Measurements from ENCODE around the gene KRT10.

The KRT10 gene

DNA sequence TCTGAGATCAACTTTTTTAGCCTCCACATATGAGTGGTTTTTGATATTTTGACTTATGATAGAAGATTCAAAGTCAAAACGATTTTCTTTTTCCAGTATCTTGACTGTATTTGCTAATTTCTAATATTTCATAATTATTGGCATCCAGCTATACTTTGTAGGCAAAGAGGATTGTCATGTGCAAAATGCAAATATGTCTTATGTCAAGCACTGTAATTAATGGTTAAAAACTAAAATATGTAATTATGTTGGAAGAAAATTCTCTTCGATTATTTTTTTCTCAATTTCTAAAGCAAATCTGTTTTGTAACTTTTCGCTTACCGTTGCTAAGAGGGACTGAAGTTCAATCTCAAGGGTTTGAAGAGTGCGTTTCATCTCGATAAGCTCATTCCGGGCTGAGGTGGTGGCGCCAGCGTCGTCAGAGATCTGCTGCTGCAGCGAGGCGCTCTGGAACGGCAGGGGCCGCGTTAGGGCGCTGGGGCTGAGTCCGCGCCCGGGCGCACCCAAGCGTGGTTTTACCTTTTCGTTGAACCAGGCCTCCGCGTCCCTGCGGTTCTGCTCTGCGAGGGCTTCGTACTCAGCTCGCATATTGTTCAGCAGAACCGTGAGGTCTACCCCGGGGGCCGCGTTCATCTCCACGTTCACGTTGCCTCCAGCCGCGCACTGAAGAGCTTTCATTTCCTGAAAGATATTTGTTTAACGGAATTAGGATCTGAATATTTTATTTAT, 43.1 kb downstream of the KRT10 start:
- Histone ChIP-seq H3K9ac (ENCODE audit: low read depth, low read length) (no peak overlapping the region), H3K4me3 (ENCODE audit: low read length) (no peak overlapping the region), H3K36me3 (ENCODE audit: insufficient read depth, low read length) (no peaks in the 10 kb centered on the region), H3K27ac (ENCODE audit: low read depth, low read length) (no peak overlapping the region), H3K4me1 (ENCODE audit: insufficient read depth, low read length) (no peaks in the 10 kb centered on the region), H3K27me3 (ENCODE audit: insufficient read depth, low read length) (peaks cover 26% of the 10 kb centered on the region), H3K9me3 (ENCODE audit: insufficient read depth, low read depth, low read length) (no peaks in the 10 kb centered on the region)
- 84% methylated on average over 36 of the region's 37 CpGs for WGBS

DNA sequence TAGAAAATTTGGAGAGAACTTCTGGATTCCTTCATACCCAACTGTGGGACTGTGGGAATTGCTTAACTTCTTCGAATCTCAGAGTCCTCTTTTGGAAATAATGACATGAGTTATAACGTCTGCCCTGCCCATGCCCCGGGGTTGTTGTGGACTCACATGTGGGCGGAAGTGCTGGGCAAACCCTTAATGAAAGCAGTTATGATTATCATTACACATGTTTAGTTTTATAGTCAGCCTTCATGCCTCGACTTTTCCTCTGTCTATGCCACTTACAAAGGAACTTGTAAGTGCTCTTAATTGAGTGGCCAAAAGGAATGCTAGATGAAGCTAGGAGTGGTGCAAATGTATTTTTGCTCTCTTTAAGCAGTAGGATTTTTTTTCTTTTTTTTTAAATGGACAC, 44.0 kb downstream of the KRT10 start:
- no peak overlapping the region for H3K9ac ChIP-seq (ENCODE audit: low read depth, low read length)
- WGBS = 95% methylated on average over 4 of the region's 5 CpGs
- no peaks in the 10 kb centered on the region for H3K36me3 ChIP-seq (ENCODE audit: insufficient read depth, low read length)
- no peak overlapping the region for H3K4me3 ChIP-seq (ENCODE audit: low read length)
- no peaks in the 10 kb centered on the region for H3K9me3 ChIP-seq (ENCODE audit: insufficient read depth, low read depth, low read length)
- H3K27ac ChIP-seq (ENCODE audit: low read depth, low read length) = no peak overlapping the region
- H3K4me1 ChIP-seq (ENCODE audit: insufficient read depth, low read length) = no peaks in the 10 kb centered on the region
- H3K27me3 ChIP-seq (ENCODE audit: insufficient read depth, low read length) = peaks cover 26% of the 10 kb centered on the region

DNA sequence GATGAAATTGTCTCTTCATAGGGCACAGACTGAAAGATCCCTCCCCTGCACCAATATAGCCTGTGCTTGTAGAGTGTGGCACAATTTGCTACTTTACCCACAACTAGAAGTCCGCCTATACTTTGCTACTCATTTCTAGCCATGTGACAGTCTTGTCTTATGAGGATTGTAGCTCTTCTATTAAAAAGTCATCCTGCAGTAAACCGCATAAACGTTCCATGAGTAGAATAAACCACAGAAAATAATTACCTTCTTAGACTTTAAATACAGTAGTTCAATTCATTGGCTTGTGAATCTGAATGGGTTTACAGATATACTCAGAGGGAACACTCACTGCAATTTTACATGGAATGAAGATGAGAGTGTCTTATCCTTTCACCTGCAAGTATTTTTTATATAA, 44.4 kb downstream of the KRT10 start:
- Histone ChIP-seq H3K27ac (ENCODE audit: low read depth, low read length) (no peak overlapping the region), H3K27me3 (ENCODE audit: insufficient read depth, low read length) (peaks cover 26% of the 10 kb centered on the region), H3K9me3 (ENCODE audit: insufficient read depth, low read depth, low read length) (no peaks in the 10 kb centered on the region), H3K4me3 (ENCODE audit: low read length) (no peak overlapping the region), H3K36me3 (ENCODE audit: insufficient read depth, low read length) (no peaks in the 10 kb centered on the region), H3K9ac (ENCODE audit: low read depth, low read length) (no peak overlapping the region), H3K4me1 (ENCODE audit: insufficient read depth, low read length) (no peaks in the 10 kb centered on the region)
- WGBS = 100% methylated on average over 1 of the region's 3 CpGs

DNA sequence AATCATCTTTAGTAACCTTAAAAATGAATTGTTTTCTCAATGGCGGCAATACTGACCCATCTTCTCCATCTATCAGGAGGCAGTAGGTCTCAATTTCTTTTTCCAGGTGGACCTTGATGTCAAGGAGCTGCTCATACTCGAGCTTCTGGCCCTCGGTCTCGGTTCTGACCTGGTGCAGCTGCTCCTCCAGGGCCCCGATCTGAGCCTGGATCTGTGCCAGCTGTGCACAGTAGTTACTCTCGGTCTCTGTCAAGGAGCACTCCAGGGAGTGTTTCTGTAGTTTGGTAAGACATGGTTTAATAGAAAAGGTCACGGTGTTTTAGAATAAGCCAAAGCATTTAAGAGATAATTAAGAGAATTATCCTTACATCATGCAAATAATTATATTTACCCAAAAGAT, 45.0 kb downstream of the KRT10 start:
- no peaks in the 10 kb centered on the region for H3K9me3 ChIP-seq (ENCODE audit: insufficient read depth, low read depth, low read length)
- no peak overlapping the region for H3K4me3 ChIP-seq (ENCODE audit: low read length)
- H3K27ac ChIP-seq (ENCODE audit: low read depth, low read length) = no peak overlapping the region
- H3K4me1 ChIP-seq (ENCODE audit: insufficient read depth, low read length) = no peaks in the 10 kb centered on the region
- H3K36me3 ChIP-seq (ENCODE audit: insufficient read depth, low read length) = no peaks in the 10 kb centered on the region
- H3K27me3 ChIP-seq (ENCODE audit: insufficient read depth, low read length) = peaks cover 26% of the 10 kb centered on the region
- H3K9ac ChIP-seq (ENCODE audit: low read depth, low read length) = no peak overlapping the region
- 90% methylated on average over 6 of the region's 7 CpGs for WGBS

DNA sequence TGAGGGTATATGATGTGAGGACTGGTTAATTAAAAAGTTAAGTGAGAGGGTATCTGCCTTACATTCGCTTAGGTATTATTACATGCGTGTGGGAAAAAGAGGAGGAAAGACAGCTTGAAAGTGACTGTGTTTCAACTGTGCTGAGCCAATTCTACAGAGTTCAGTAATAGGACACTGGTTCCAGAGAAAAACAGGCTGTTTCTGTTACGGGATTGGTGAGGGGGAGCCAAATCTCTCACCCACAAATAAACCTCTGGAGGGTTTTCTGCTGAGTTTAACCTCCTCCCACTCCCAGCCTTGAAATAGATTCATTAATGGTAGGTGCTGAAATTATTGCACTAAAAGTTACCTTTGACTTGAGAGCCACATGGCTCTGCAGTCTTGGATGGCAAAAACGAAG, 46.5 kb downstream of the KRT10 start:
- no peak overlapping the region for H3K27ac ChIP-seq (ENCODE audit: low read depth, low read length)
- WGBS = 90% methylated on average over 3 of the region's 4 CpGs
- H3K9me3 ChIP-seq (ENCODE audit: insufficient read depth, low read depth, low read length) = no peaks in the 10 kb centered on the region
- no peaks in the 10 kb centered on the region for H3K4me1 ChIP-seq (ENCODE audit: insufficient read depth, low read length)
- no peak overlapping the region for H3K9ac ChIP-seq (ENCODE audit: low read depth, low read length)
- H3K27me3 ChIP-seq (ENCODE audit: insufficient read depth, low read length) = peaks cover 35% of the 10 kb centered on the region
- no peaks in the 10 kb centered on the region for H3K36me3 ChIP-seq (ENCODE audit: insufficient read depth, low read length)
- H3K4me3 ChIP-seq (ENCODE audit: low read length) = no peak overlapping the region

DNA sequence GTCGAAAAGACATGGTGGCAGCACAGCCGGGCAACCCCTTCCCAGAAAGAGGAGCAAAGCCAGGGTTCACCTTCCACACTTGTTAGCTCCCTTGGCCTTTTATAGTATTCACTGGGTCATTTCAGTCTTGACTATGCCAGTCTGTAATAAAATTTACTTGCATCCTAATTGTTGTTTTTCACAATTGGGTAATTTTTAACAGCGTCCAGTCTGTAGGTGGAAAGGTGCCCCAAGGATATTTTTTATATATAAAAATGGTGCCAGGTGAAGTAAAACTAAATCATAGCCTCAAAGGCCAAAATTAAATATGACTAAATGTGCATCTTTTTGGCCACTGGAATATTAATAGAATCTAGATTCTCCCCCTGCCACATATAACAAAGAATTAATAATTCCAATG, 50.3 kb downstream of the KRT10 start, which contains the start of gene KRT26:
Gene KRT26, minus strand, starts transcription at position 101 of the 400 bp plus-strand sequence. Its CDS starts 88 bp downstream, at position 13.
- H3K9ac ChIP-seq (ENCODE audit: low read depth, low read length) = no peak within 1 kb of the TSS
- H3K27me3 ChIP-seq (ENCODE audit: insufficient read depth, low read length) = peaks cover 8% of the 10 kb centered on the region; the same call in 1 of the 2 replicates
- no peaks in the 10 kb centered on the region for H3K9me3 ChIP-seq (ENCODE audit: insufficient read depth, low read depth, low read length)
- no peaks in the 10 kb centered on the region for H3K4me1 ChIP-seq (ENCODE audit: insufficient read depth, low read length)
- no peak within 1 kb of the TSS for H3K4me3 ChIP-seq (ENCODE audit: low read length)
- 98% methylated on average over 3 of the region's 3 CpGs for WGBS
- H3K27ac ChIP-seq (ENCODE audit: low read depth, low read length) = no peak within 1 kb of the TSS
- no peaks in the 10 kb centered on the region for H3K36me3 ChIP-seq (ENCODE audit: insufficient read depth, low read length)

All from HUES64 (cell line).